ENCODE results near the gene SLC5A10.
A peak's percentile ranks its signal among the peaks of the same experiment; 100 is the strongest.

Gene SLC5A10

DNA sequence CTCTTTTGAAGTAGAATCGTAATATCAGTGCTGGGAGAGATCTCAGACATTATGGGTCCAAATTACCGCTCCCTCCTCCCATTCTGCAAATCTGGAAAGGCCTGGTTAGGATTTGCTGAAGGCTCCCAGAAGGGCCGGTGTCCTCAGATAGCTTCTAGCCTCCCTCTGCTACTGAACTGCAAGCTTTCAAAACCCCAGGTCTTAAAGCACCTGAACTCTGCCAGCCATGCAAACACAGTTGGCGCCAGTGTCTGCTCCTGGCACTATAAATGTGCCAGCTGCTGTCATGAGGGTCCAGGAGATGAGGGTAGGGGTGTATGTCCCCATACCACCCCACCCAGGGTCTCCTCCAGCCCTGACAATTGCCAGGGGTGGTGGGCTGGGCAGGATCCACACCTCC is 24.2 kb downstream of the SLC5A10 start:
- no peak for DNase-seq (ENCODE audit: low read depth)
- TF ChIP-seq, protein P1, sequence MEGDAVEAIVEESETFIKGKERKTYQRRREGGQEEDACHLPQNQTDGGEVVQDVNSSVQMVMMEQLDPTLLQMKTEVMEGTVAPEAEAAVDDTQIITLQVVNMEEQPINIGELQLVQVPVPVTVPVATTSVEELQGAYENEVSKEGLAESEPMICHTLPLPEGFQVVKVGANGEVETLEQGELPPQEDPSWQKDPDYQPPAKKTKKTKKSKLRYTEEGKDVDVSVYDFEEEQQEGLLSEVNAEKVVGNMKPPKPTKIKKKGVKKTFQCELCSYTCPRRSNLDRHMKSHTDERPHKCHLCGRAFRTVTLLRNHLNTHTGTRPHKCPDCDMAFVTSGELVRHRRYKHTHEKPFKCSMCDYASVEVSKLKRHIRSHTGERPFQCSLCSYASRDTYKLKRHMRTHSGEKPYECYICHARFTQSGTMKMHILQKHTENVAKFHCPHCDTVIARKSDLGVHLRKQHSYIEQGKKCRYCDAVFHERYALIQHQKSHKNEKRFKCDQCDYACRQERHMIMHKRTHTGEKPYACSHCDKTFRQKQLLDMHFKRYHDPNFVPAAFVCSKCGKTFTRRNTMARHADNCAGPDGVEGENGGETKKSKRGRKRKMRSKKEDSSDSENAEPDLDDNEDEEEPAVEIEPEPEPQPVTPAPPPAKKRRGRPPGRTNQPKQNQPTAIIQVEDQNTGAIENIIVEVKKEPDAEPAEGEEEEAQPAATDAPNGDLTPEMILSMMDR (IDR thresholded peaks at IDR 0.05; ENCODE audit: low read length, missing control alignments), result no peak
- H3K4me3 ChIP-seq (replicated peaks; ENCODE audit: low read depth, low read length), result no peak overlapping the region

DNA sequence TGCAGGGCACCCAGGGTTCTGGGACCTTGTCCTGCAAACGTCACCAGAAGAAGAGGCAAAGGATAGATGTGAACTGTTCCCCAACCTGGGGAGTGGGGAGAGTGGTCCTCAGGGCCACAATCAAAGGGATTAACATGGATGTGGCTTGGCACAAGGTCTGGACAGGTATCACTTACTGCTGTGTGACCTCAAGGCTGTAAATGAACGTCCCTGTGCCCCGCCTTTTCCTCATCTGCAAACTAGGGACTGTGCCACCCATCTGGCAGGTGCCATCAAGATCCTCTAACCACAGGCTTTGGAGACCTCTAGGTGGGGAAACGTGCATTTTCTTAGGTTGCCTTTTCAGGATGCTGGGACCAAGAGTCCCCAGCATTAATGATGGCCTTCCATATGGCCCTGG is 25.1 kb downstream of the SLC5A10 start:
- DNase-seq (ENCODE audit: low read depth), result no peak
- TF ChIP-seq, protein P1 (IDR thresholded peaks at IDR 0.05; ENCODE audit: low read length, missing control alignments), result no peak
- H3K4me3 ChIP-seq (replicated peaks; ENCODE audit: low read depth, low read length), result no peak overlapping the region

DNA sequence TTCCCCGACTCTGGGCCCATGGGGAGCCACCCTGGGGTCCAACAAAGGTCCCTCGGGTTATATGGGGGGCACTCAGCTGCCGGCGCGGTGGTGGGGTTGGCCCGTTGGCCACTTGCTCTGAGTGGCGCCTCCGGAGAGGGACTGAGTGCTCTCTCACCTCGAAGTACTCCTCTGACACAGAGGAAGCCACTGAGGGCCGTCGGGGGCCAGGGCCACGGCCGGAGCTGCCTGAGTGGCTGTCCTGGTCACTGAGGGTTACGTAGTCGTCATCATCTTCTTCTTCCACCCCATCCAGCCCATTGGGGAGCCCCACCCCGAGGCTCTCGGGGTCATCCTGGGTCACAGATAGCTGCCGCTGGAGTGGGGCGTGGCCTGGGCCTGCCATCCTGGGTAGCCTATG is 25.7 kb downstream of the SLC5A10 start:
- DNase-seq (ENCODE audit: low read depth), result no peak
- H3K4me3 ChIP-seq (replicated peaks; ENCODE audit: low read depth, low read length), result no peak overlapping the region
- TF ChIP-seq, protein P1 (IDR thresholded peaks at IDR 0.05; ENCODE audit: low read length, missing control alignments), result no peak

DNA sequence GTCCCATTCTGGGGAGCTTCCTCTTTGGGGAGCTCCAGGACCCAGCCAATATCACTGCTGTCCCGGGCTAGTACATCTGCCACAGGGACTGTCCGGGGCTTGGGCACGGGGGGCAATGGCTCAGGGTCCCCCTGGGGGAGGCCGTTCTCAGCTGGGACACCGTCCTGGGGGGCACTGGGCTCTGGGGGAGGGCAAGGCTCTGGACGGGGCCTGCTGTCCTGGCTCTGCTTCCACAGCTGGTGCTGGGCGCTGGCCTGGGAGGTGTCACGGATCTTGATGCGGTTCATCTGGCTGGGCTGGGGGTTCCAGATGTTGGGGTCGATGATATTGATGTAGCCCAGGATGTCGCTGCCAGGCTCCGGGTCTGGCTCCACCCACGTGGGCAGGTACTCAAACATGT is 26.1 kb downstream of the SLC5A10 start:
- TF ChIP-seq, protein P1 (IDR thresholded peaks at IDR 0.05; ENCODE audit: low read length, missing control alignments), result no peak
- H3K4me3 ChIP-seq (replicated peaks; ENCODE audit: low read depth, low read length), result no peak overlapping the region
- DNase-seq (ENCODE audit: low read depth), result no peak

DNA sequence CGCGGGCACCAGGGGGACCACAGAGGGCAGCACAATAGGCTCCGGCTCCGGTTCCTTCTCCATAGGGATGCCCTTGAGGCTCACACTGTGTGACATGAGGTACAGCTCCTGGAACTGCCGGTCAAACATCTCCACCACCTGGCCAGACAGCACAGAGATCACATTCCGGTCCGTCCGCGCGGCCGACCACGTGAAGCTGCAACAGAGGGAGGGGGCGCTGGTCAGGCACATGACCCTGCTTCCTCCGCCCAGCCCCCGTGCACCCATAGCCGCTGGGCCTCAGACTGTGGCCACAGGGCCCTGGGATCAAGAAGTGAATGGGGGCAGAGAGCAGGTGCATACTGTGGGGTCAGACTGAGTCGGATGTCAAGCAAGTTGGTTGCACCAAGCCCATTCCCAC is 26.7 kb downstream of the SLC5A10 start:
- no peak overlapping the region for H3K4me3 ChIP-seq (replicated peaks; ENCODE audit: low read depth, low read length)
- TF ChIP-seq, protein P1 (IDR thresholded peaks at IDR 0.05; ENCODE audit: low read length, missing control alignments), result no peak
- DNase-seq (ENCODE audit: low read depth), result no peak

DNA sequence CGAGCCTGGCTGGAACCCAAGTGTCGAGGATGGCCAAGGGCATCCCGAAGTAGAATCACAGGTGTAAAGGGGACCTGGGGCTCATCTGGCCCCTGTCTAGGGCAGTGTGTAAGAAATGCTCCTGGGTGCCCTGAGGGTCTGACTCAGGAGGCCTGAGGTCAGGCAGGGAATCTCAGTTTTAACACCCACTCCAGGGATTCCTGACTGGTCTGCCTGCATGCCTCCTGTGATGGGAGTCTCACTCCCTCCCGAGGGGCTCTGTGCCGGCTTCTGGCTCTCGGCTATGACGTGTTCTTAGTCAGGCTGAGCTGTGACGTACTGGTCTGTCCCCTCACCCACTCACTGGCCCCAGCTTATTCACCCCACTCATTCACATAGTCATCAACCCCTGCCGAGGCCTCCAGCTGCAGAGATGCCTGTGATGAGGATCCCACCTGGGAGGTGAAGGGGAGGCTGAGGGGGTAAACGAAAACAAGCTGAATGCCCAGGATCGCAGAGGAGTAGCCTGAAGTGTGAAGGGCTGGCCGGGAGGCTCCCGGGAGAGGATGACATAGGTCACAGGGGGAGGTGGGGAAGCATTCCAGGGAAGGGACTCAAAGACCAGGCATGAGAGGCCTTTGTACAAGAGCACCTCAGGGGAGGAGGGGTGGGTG is 28.8 kb downstream of the SLC5A10 start:
- no peak overlapping the region for H3K4me3 ChIP-seq (replicated peaks; ENCODE audit: low read depth, low read length)
- TF ChIP-seq, protein P1 (IDR thresholded peaks at IDR 0.05; ENCODE audit: low read length, missing control alignments), result no peak
- peak; percentile 14 for DNase-seq (ENCODE audit: low read depth)

DNA sequence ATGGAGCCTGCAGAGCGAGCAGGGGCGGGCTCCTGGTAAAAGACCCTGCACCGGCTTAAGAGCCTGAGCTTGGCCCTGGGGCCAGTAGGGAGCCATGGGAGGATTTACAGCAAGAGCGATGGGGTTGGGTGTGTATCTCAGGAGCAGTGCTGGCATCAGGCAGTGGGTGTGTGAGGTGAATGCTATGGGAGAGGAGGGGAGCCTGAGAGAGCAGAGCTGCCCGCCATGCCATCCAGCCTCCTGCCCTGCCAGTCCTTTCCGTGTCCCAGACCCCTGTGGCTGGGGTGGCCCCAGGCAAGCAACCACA is 29.3 kb downstream of the SLC5A10 start:
- DNase-seq (ENCODE audit: low read depth), result no peak
- no peak overlapping the region for H3K4me3 ChIP-seq (replicated peaks; ENCODE audit: low read depth, low read length)
- TF ChIP-seq, protein P1 (IDR thresholded peaks at IDR 0.05; ENCODE audit: low read length, missing control alignments), result no peak
